ENCODE measurements around the gene COL5A3. TPM values are rescaled to one million over a fixed set of nuclear protein-coding genes. Genes with fewer than 3 reads are reported as not detected.
A peak's percentile ranks its signal among the peaks of the same experiment; 100 is the strongest.
"Not testable (repeated sequence)": the region's sequence is repeated elsewhere in the genome, so short reads cannot be mapped to it uniquely, and the experiment has no call there.

The COL5A3 gene
- total RNA-seq, 2 donors from 2014 or later, result 6.8 to 7.2 TPM

DNA sequence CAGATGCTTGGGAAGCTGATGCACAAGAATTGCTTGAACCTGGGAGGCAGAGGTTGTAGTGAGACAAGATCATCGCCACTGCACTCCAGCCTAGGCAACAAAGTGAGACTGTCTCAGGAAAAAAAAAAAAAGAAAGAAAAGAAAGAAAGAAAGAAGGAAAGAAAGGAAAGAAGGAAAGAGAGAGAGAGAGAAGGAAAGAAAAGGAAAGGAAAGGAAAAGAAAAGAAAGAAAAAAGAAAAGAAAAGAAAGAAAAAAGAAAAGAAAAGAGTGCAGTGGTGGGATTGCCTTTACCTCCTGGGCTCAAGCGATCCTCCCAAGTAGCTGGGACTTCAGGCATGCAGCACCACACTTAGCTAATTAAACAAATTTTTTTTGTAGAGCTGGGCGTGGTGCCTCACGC lies 86.9 kb downstream of the COL5A3 start:
- Histone ChIP-seq H3K27ac (no peak overlapping the region), H3K27me3 (no peaks in the 10 kb centered on the region), H3K4me3 (no peak overlapping the region), H3K9me3 (no peaks in the 10 kb centered on the region), H3K36me3 (no peaks in the 10 kb centered on the region), H3K4me1 (no peaks in the 10 kb centered on the region)
- no peak for TF ChIP-seq CTCF (IDR thresholded peaks at IDR 0.05)
- no peak for DNase-seq (ENCODE audit: low spot score)

DNA sequence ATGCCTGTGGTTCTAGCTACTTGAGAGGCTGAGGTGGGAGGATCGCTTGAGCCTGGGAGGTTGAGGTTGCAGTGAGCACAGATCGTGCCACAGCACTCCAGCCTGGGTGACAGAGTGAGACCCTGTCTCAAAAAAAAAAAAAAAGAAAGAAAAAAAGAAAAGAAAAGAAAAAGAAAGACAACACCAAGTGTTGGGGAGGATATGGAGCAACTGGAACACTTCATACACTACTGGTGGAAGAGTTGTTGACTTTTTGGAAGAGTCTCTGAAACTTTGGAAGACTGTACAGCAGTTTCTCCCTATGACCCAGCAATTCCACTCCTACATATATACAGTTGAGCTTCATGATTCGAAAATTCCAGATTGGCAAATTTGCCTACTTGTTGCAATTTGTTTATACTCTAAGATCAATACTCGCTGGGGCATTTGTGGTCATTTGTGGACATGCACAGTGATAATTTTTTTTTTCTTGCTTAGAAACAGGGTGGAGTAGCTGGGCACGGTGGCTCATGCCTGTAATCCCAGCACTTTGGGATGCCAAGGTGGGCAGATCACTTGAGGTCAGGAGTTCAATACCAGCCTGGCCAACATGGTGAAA lies 87.4 kb downstream of the COL5A3 start:
- not testable (repeated sequence) for H3K4me1 ChIP-seq; H3K27me3 ChIP-seq; H3K36me3 ChIP-seq; H3K4me3 ChIP-seq; DNase-seq (ENCODE audit: low spot score); H3K27ac ChIP-seq; H3K9me3 ChIP-seq

GRCh38 chr19:9917321-9917720 lies 93.0 kb downstream of the COL5A3 start:
- no peak overlapping the region for H3K4me3 ChIP-seq
- peaks cover 0 to 11% of the 10 kb centered on the region in 2 donors for H3K27me3 ChIP-seq
- no peak for DNase-seq (ENCODE audit: low spot score)
- H3K27ac ChIP-seq, result no peak overlapping the region
- TF ChIP-seq CTCF (IDR thresholded peaks at IDR 0.05), result no peak
- H3K4me1 ChIP-seq, result peaks cover 0 to 19% of the 10 kb centered on the region in 2 donors
- no peaks in the 10 kb centered on the region for H3K9me3 ChIP-seq
- no peaks in the 10 kb centered on the region for H3K36me3 ChIP-seq

DNA sequence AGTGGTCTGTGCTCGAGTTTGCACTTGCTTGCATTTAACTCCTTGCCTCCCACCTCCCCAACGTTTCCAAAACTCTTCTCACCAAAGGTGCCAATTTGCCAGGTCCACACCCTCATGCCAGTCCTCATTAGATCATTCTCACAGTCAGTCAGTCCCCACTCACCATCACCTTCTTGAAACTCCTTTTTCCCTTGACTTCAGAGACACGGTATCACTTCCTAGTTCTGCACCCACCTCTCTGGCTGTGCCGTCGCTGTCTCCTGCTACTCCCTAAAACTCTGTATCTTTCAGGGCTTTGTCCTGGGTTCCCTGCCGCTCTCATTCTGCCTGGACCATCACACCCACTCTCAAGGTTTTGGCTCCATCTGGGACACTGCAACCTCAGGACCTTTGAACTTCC lies 93.6 kb downstream of the COL5A3 start:
- Histone ChIP-seq H3K4me3 (no peak overlapping the region), H3K27ac (no peak overlapping the region), H3K9me3 (no peaks in the 10 kb centered on the region), H3K27me3 (peaks cover 0 to 11% of the 10 kb centered on the region in 2 donors), H3K4me1 (peaks cover 0 to 19% of the 10 kb centered on the region in 2 donors), H3K36me3 (no peaks in the 10 kb centered on the region)
- DNase-seq (ENCODE audit: low spot score), result no peak
- no peak for TF ChIP-seq CTCF (IDR thresholded peaks at IDR 0.05)

DNA sequence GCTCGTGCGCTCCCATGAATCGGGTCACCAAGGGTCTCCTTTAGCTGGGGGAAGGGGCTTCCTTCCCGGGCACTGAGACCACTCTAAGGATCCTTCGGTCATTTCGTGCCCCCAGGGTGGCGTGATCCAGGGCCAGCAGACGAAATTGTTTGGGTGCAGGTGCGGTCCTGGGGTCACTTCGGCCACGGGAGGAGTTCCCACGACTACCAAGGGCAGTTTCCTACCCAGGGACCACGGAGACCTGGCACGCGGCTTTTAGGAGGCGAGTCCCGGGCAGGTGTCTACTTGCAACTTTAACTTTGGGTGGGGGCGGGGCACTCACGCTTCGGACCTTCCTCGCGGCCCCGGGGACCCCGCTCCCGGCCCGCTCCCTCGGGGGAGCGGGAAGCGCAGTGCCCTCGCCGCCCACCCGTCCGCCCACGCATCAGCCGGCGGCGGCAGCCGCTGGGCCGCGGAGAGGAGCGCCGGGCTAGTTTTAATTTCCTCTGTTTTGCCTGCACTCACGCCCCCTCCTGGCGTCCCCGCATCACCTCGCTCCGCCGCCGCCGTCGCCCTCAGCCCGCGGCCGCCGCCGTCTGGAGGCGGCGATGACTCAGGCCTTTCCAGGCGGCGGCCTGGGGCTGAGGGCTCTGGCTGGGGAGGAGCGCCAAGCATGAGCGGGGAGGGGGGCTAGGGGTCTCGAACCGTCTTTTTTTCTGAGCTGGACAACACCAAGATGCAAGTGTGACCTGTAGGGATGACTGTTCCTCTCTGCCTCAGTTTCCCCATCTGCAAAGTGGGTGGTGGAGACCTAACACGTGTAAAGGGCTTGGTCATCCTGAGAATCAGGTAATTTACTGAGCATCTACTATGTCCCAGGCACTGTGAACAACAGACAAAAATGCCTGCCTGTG lies 95.7 kb downstream of the COL5A3 start:
- Histone ChIP-seq H3K9me3 (no peaks in the 10 kb centered on the region), H3K4me1 (peaks cover 0 to 19% of the 10 kb centered on the region in 2 donors), H3K36me3 (no peaks in the 10 kb centered on the region), H3K4me3 (peak overlapping the region; percentile 16 to 53), H3K27me3 (peaks cover 0 to 11% of the 10 kb centered on the region in 2 donors), H3K27ac (peak overlapping the region in 1 of 2 donors; percentile 42)
- peak; percentile 26 to 68 for TF ChIP-seq CTCF (IDR thresholded peaks at IDR 0.05)
- peak; percentile 62 for DNase-seq (ENCODE audit: low spot score)

DNA sequence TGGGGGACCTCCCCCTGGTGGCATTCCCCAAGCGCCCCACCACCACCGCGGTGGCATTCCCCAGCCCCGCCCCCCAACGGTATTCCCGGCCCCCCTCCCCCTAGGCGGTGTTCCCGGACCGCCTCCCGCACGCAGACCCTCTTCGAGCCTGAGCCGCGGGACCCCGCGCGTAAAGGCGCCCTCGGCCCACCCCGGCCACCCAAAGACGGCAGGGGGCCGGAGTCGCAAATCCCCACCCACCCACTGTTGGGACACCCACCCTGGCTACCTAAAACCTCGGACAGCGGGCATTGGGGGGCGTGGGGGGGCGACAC lies 96.3 kb downstream of the COL5A3 start:
- peak overlapping the region in 1 of 2 donors; percentile 42 for H3K27ac ChIP-seq

More for the DNA sequence above, 96.3 kb downstream of the COL5A3 start:
- Histone ChIP-seq H3K27me3 (peaks cover 0 to 11% of the 10 kb centered on the region in 2 donors), H3K9me3 (no peaks in the 10 kb centered on the region), H3K4me3 (peak overlapping the region; percentile 16 to 53), H3K36me3 (no peaks in the 10 kb centered on the region), H3K4me1 (peaks cover 0 to 19% of the 10 kb centered on the region in 2 donors)
- TF ChIP-seq CTCF (IDR thresholded peaks at IDR 0.05), result no peak
- no peak for DNase-seq (ENCODE audit: low spot score)
